ENCODE measurements around the gene NMNAT2.

Gene NMNAT2

DNA sequence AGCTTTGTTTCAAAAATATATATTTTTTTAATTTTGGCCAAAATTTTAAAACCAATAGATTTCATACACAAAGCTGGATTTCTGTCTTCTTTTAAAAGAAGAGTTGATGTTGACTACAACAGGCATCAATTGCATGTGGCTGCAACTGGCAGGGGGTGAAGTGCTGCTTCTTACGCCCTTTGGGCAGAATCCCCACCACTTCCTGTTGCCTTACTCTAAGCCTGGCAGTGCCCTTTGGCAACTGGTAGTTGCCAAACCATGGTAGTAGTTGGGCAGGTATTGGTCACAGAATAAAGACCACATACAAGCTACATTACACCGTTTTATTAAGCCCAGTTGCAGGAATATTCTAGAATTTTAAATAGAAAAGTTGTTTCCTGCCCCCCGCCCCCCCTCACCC, 215.1 kb downstream of the NMNAT2 start:
- DNase-seq = no peak

DNA sequence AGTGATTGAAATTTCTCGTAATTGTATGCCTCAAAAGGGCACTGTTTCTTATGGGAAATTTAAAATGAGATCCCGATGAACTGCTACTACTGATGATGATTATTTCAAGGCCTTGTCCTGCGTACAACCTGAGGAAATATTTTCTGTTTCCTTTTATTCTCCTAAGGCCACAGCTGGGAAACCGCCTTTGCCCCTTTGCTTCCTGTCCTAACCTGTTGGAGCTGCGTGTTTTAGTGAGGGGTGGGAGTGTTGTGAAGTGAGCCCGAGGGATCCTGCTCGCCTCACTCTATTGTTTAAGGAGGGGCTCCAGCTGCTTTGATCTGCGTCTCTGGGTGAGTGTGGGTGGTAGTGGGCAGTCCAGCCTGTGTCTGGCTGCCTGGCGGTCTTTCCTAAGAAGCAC, 217.7 kb downstream of the NMNAT2 start:
- DNase-seq = no peak

DNA sequence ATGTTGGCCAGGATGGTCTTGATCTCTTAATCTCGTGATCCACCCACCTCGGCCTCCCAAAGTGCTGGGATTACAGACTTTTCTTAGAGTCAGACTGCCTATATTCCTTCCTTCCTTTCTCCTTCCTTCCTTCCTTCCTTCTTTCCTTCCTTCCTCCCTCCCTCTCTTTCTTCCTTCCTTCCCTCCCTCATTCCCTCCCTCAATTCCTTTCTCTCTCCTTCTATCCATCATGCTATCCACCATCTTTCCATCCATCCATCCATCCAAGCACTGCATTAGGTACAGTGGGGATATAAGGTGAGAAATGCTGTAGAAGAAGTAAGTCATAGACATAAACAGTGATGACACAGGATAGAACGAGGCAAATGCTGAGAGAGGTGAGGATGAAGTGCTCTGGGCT, 218.9 kb downstream of the NMNAT2 start:
- no peak for DNase-seq

DNA sequence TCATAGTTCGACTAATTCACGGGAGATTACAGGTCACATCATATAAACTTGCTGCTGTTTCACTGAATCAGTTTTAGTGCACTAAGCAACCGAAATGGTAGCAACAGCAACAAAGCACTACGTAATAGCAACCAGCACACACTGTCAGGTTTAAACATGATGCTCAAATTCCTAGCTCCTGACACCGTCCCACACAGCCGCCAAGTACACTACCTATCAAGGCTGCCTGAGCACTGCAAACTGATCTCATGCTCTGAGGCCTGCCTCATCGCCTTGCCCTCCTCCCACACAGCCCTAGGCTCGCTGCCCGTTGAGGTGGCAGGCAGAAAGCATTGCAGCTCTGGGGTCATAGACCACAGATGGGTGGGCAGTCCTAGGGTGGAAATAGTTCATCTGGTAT, 219.7 kb downstream of the NMNAT2 start:
- DNase-seq = no peak

Data from NCI-H2227 treated with DMSO at 0.1 percent for 48 hours (cell line).